Keratinocyte (primary cell): ENCODE data around the gene CBFA2T3. TPM values are rescaled to one million over a fixed set of nuclear protein-coding genes. Genes with fewer than 3 reads are reported as not detected.

Experiments used
- DNase-seq: peaks from one replicate; pipeline ENCODE4 v3.0.0-alpha.2; 2011; ENCODE audit warnings: low read depth, missing footprints, low spot score
- FAIRE-seq: peaks from 2 replicates; lab custom pipeline; 2011; peaks lifted over from hg19 to GRCh38; lab: Jason Lieb, UNC
- H2AFZ ChIP-seq: 2 replicates; pipeline ENCODE4 v1.6.0; 2012; ENCODE audit warnings: low read length, control low read depth, inconsistent platforms; ENCODE audit not compliant: control insufficient read depth
- H3K27ac ChIP-seq: 2 replicates; pipeline ENCODE4 v1.5.1; 2011; ENCODE audit warnings: low read length; ENCODE audit not compliant: control insufficient read depth, insufficient read depth
- H3K27me3 ChIP-seq: 3 replicates; pipeline ENCODE4 v1.6.0; 2011; ENCODE audit warnings: low read length; ENCODE audit not compliant: control insufficient read depth, insufficient read depth; ENCODE audit errors: extremely low read depth
- H3K36me3 ChIP-seq, 2 experiments: 2 replicates in 1 of 2; 3 replicates in 1 of 2; pipeline ENCODE4 v1.5.1; 2011; ENCODE audit warnings: low read length in 2 of 2, mild to moderate bottlenecking in 1 of 2; ENCODE audit not compliant: control insufficient read depth in 2 of 2, insufficient read depth in 2 of 2; ENCODE audit errors: extremely low read depth in 1 of 2
- H3K4me1 ChIP-seq: 3 replicates; pipeline ENCODE4 v1.5.1; 2011; ENCODE audit warnings: low read length; ENCODE audit not compliant: control insufficient read depth, insufficient read depth; ENCODE audit errors: extremely low read depth
- H3K4me2 ChIP-seq: 3 replicates; pipeline ENCODE4 v1.6.0; 2011; ENCODE audit warnings: low read depth, low read length; ENCODE audit not compliant: control insufficient read depth, insufficient read depth; ENCODE audit errors: extremely low read depth
- H3K4me3 ChIP-seq, 3 experiments: fragments of 200-600 bp in 1 of 3; sonication (generic) in 1 of 3; 2 replicates in 2 of 3; 3 replicates in 1 of 3; pipeline ENCODE4 v1.5.1; 2011 to 2016; ENCODE audit warnings: low read length in 3 of 3, mild to moderate bottlenecking in 3 of 3, control low read depth in 2 of 3, inconsistent platforms in 1 of 3, low read depth in 1 of 3, mixed read lengths in 1 of 3, mixed run types in 1 of 3, moderate library complexity in 1 of 3; ENCODE audit not compliant: control insufficient read depth in 2 of 3, insufficient read depth in 2 of 3; ENCODE audit errors: extremely low read depth in 1 of 3
- H3K79me2 ChIP-seq: 2 replicates; pipeline ENCODE4 v1.6.0; 2012; ENCODE audit warnings: low read length; ENCODE audit not compliant: control insufficient read depth, insufficient read depth
- H3K9ac ChIP-seq: 3 replicates; pipeline ENCODE4 v1.6.0; 2011; ENCODE audit warnings: low read length; ENCODE audit not compliant: control insufficient read depth, insufficient read depth; ENCODE audit errors: extremely low read depth
- H3K9me1 ChIP-seq: 3 replicates; pipeline ENCODE4 v1.6.0; 2011; ENCODE audit warnings: low read length; ENCODE audit not compliant: control insufficient read depth, insufficient read depth; ENCODE audit errors: extremely low read depth
- H3K9me3 ChIP-seq: 2 replicates; pipeline ENCODE4 v1.5.1; 2012; ENCODE audit warnings: low read depth, low read length; ENCODE audit not compliant: control insufficient read depth
- H4K20me1 ChIP-seq: 3 replicates; pipeline ENCODE4 v1.6.0; 2011; ENCODE audit warnings: low read length; ENCODE audit not compliant: control insufficient read depth, insufficient read depth; ENCODE audit errors: extremely low read depth
- EZH2 ChIP-seq: IDR thresholded peaks from one replicate; pipeline ENCODE4 v1.6.1; 2012; ENCODE audit warnings: inconsistent platforms, mild to moderate bottlenecking, low read length, moderate library complexity
- dilution Hi-C: fragments of 300-500 bp; cut with MboI; formaldehyde crosslinking; loops from one replicate; pipeline ENCODE4 v1.7.0; 2020; ENCODE audit warnings: low sequenced_read_pairs; ENCODE audit not compliant: extremely low pct_ligation_motif_present
- polyA plus RNA-seq, 5 experiments: library from polyadenylated mRNA; depleted of rRNA in 3 of 5; stranded (reverse) in 3 of 5; stranded (forward) in 1 of 5; unstranded in 1 of 5; fragments of >200 nt; gene quantifications; 1 replicate in 1 of 5; 2 replicates in 3 of 5; 3 replicates in 1 of 5; pipeline versions ENCODE4 v1.2.1 to v1.2.3, GENCODE V29; 2011 to 2012; ENCODE audit warnings: missing spikeins in 2 of 5, low read depth in 1 of 5, low replicate concordance in 1 of 5
- TF ChIP-seq, protein P1 (sequence below), 3 experiments: IDR thresholded peaks in 1 of 3; conservative IDR thresholded peaks in 1 of 3; optimal IDR thresholded peaks in 1 of 3; 2 replicates in 2 of 3; 3 replicates in 1 of 3; pipeline versions ENCODE3 to v1.5.1; 2011; ENCODE audit warnings: low read length in 3 of 3, mild to moderate bottlenecking in 3 of 3, moderate library complexity in 2 of 3, control low read depth in 1 of 3, inconsistent platforms in 1 of 3; ENCODE audit not compliant: insufficient read depth in 2 of 3; ENCODE audit errors: extremely low read depth in 1 of 3

CBFA2T3 gene
- polyA plus RNA-seq, 1 donor (not counting 4 experiments of a cell fraction or from before 2014, with no cell fraction given): 0.08 TPM

DNA sequence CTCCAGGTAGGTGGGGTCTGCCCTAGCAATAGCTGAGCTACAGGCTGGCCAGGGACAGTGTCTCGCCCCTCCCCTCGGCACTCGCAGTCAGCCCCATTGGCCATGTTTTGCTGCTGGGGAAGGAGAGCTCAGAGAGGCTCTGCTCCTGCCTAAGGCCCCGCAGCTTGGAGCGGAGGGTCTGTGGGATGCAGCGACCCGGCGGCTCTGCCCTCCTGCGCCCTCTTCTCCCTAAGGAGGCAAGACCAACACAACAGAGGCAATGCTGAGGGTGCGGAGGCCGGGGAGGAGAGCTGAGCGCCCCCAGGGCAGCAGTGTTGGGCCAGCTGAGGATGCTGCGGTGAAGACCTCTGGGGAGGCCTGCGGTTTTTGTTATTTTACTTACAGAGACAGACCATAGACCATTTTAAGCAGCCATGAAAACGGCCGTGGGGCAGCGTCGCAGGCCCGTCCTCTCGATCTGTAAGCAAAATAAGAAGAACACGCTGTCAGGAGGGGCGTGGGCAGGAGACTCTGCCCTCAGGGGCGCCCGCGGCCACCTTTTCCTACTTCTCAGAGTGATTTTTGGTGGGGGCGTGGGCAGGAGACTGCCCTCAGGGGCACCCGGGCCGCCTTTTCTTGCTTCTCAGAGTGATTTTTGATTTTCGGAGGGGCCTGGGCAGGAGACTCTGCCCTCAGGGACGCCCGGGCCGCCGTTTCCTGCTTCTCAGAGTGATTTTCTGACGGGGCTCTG lies 79.1 kb downstream of the CBFA2T3 start:
- Histone ChIP-seq H3K4me2 (no peak overlapping the region), H2AFZ (no peak overlapping the region), H3K4me1 (no peaks in the 10 kb centered on the region), H3K36me3 (no peaks in the 10 kb centered on the region), H3K9me3 (no peaks in the 10 kb centered on the region), H3K9me1 (no peaks in the 10 kb centered on the region), H3K79me2 (no peaks in the 10 kb centered on the region), H3K27ac (no peak overlapping the region), H3K9ac (no peak overlapping the region), H4K20me1 (no peaks in the 10 kb centered on the region), H3K27me3 (peaks cover 42% of the 10 kb centered on the region), H3K4me3 (no peak overlapping the region)
- dilution Hi-C loops: no loop called here
- TF ChIP-seq, protein P1, sequence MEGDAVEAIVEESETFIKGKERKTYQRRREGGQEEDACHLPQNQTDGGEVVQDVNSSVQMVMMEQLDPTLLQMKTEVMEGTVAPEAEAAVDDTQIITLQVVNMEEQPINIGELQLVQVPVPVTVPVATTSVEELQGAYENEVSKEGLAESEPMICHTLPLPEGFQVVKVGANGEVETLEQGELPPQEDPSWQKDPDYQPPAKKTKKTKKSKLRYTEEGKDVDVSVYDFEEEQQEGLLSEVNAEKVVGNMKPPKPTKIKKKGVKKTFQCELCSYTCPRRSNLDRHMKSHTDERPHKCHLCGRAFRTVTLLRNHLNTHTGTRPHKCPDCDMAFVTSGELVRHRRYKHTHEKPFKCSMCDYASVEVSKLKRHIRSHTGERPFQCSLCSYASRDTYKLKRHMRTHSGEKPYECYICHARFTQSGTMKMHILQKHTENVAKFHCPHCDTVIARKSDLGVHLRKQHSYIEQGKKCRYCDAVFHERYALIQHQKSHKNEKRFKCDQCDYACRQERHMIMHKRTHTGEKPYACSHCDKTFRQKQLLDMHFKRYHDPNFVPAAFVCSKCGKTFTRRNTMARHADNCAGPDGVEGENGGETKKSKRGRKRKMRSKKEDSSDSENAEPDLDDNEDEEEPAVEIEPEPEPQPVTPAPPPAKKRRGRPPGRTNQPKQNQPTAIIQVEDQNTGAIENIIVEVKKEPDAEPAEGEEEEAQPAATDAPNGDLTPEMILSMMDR (optimal IDR thresholded peaks at IDR 0.05 in 1 of 3, IDR thresholded peaks at IDR 0.05 in 1 of 3, conservative IDR thresholded peaks at IDR 0.05 in 1 of 3; ENCODE audit: extremely low read depth in 1 of 3, insufficient read depth in 2 of 3, low read length in 3 of 3): no peak
- no peak for TF ChIP-seq EZH2
- FAIRE-seq (no peak), DNase-seq (no peak)

DNA sequence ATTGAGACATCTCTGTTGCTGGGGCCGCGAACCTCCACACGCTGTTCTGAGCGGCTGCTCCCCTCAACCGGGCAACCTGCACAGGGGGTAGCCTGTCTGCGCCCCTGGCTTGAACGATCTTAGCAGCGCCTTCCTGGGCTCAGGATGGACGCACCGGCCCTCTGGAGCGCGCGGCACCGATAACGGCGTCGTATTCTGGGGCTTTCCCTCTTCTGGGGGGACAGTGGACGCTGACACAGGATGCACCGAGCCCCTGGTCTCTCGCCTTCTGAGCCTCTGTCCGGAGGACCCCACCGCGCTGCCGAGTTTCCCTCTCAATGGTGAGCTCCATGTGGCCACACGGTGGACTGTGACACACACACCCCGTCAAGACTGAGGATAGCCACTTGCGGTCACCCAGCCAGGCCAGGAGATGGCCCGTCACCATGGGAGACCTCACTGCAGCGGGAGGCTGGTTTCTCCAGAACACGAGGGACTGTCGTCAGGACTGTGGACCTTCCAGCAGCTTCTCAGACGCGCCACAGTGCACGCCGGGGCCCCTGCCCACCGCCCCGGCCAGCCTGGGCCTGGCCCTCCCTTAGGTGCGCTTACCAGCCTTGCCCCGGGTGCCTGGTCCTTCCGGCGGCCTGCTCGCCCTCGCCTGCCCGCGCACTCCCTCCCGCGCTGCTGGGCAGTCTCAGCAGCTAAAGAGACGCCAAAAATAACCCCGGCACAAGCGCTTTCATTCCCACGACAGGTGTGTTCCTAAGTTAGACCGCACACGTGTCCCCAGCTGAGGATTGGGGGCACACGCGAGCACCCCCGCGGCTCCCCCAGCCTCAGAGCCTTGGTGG lies 80.6 kb downstream of the CBFA2T3 start:
- Histone ChIP-seq H3K27me3 (peaks cover 39% of the 10 kb centered on the region), H3K9ac (no peak overlapping the region), H3K9me1 (no peaks in the 10 kb centered on the region), H2AFZ (no peak overlapping the region), H3K4me3 (no peak overlapping the region), H3K9me3 (no peaks in the 10 kb centered on the region), H4K20me1 (no peaks in the 10 kb centered on the region), H3K27ac (no peak overlapping the region), H3K4me1 (no peaks in the 10 kb centered on the region), H3K79me2 (no peaks in the 10 kb centered on the region), H3K4me2 (no peak overlapping the region), H3K36me3 (no peaks in the 10 kb centered on the region)
- FAIRE-seq: no peak
- no peak for DNase-seq
- dilution Hi-C loops: no loop called here
- no peak for TF ChIP-seq EZH2
- TF ChIP-seq, protein P1 (optimal IDR thresholded peaks at IDR 0.05 in 1 of 3, IDR thresholded peaks at IDR 0.05 in 1 of 3, conservative IDR thresholded peaks at IDR 0.05 in 1 of 3; ENCODE audit: extremely low read depth in 1 of 3, insufficient read depth in 2 of 3, low read length in 3 of 3): no peak
